Myocyte (in vitro differentiated cells): ENCODE measurements around the gene CLN6. TPM values are rescaled to one million over a fixed set of nuclear protein-coding genes. Genes with fewer than 3 reads are reported as not detected.
"Not testable (repeated sequence)": the region's sequence is repeated elsewhere in the genome, so short reads cannot be mapped to it uniquely, and the experiment has no call there.

ENCODE experiments used
- DNase-seq: peaks from one replicate; pipeline ENCODE4 v3.0.0-alpha.2; 2012; ENCODE audit warnings: low read depth
- total RNA-seq: library from RNA; depleted of rRNA; stranded (reverse); fragments of >200 nt; gene quantifications from 2 replicates; pipeline ENCODE4 v1.2.3, GENCODE V29; 2014

The CLN6 gene
- total RNA-seq, 1 donor from 2014 or later, result 14.1 TPM

GRCh38 chr15:68256675-68257450 lies 27.3 kb upstream of the CLN6 start:
- DNase-seq, result peak; percentile 82

- peak; percentile 77 for DNase-seq
Observed at GRCh38 chr15:68252925-68253534, 23.5 kb upstream of the CLN6 start.

GRCh38 chr15:68249058-68249713 lies 19.7 kb upstream of the CLN6 start:
- DNase-seq, result no peak

- DNase-seq, result no peak
Observed at GRCh38 chr15:68244235-68244634, 14.7 kb upstream of the CLN6 start.

GRCh38 chr15:68241088-68241935 lies 11.8 kb upstream of the CLN6 start:
- no peak for DNase-seq

- DNase-seq, result no peak
Observed at GRCh38 chr15:68239025-68239424, 9.5 kb upstream of the CLN6 start.

- no peak for DNase-seq
Observed at GRCh38 chr15:68235022-68235421, 5.5 kb upstream of the CLN6 start.

GRCh38 chr15:68234520-68234919 lies 5.0 kb upstream of the CLN6 start:
- not testable (repeated sequence) for DNase-seq

- DNase-seq, result no peak
Observed at GRCh38 chr15:68234060-68234459, 4.5 kb upstream of the CLN6 start.

- no peak for DNase-seq
Observed at GRCh38 chr15:68232937-68233336, 3.4 kb upstream of the CLN6 start.

GRCh38 chr15:68232449-68232848 lies 2.9 kb upstream of the CLN6 start:
- no peak for DNase-seq

GRCh38 chr15:68231102-68231818 lies 1.7 kb upstream of the CLN6 start:
- no peak for DNase-seq

GRCh38 chr15:68230157-68231100 lies 901 bp upstream of the CLN6 start:
- DNase-seq, result no peak

GRCh38 chr15:68228971-68229385 lies 550 bp downstream of the CLN6 start:
- no peak for DNase-seq

- peak; percentile 16 for DNase-seq
Observed at GRCh38 chr15:68228143-68228970, 1.2 kb downstream of the CLN6 start.

GRCh38 chr15:68227643-68228142 lies 1.8 kb downstream of the CLN6 start:
- DNase-seq, result no peak

GRCh38 chr15:68225442-68225841 lies 4.1 kb downstream of the CLN6 start:
- DNase-seq, result not testable (repeated sequence)

GRCh38 chr15:68224546-68225250 lies 4.8 kb downstream of the CLN6 start:
- DNase-seq, result peak; percentile 34
